GM19238 (cell line): ENCODE data around the gene OR6K2.
"Not testable (repeated sequence)": the region's sequence is repeated elsewhere in the genome, so short reads cannot be mapped to it uniquely, and the experiment has no call there.

Source experiments
- DNase-seq: peaks from one replicate; pipeline ENCODE4 v3.0.0; 2011; ENCODE audit warnings: low spot score; ENCODE audit not compliant: insufficient read length

OR6K2 gene

GRCh38 chr1:158700552-158700951 is at the start of gene OR6K2:
TSS of gene OR6K2 (minus strand) at chr1:158700652. CDS start at chr1:158700652, 0 bp downstream.
- no peak for DNase-seq

- DNase-seq: no peak
Observed at GRCh38 chr1:158735848-158736247, 35.4 kb upstream of the OR6K2 start.

GRCh38 chr1:158732524-158732923 is 32.1 kb upstream of the OR6K2 start:
- DNase-seq: no peak

- no peak for DNase-seq
Observed at GRCh38 chr1:158731707-158732106, 31.3 kb upstream of the OR6K2 start.

GRCh38 chr1:158730453-158730852 is 30.0 kb upstream of the OR6K2 start:
- no peak for DNase-seq

- DNase-seq: no peak
Observed at GRCh38 chr1:158728510-158729225, 28.2 kb upstream of the OR6K2 start.

GRCh38 chr1:158724442-158724841 is 24.0 kb upstream of the OR6K2 start:
- DNase-seq: no peak

- no peak for DNase-seq
Observed at GRCh38 chr1:158720620-158721019, 20.2 kb upstream of the OR6K2 start, which contains the start of gene OR6K3. TSS of gene OR6K3 (minus strand) at chr1:158720720. CDS start at chr1:158718115, 2,605 bp downstream.

GRCh38 chr1:158719664-158720063 is 19.2 kb upstream of the OR6K2 start:
- no peak for DNase-seq

- no peak for DNase-seq
Observed at GRCh38 chr1:158717344-158717743, 16.9 kb upstream of the OR6K2 start.

- no peak for DNase-seq
Observed at GRCh38 chr1:158716335-158716734, 15.9 kb upstream of the OR6K2 start.

GRCh38 chr1:158714754-158715153 is 14.3 kb upstream of the OR6K2 start:
- no peak for DNase-seq

GRCh38 chr1:158711098-158711497 is 10.6 kb upstream of the OR6K2 start:
- DNase-seq: no peak

- DNase-seq: no peak
Observed at GRCh38 chr1:158706096-158706495, 5.6 kb upstream of the OR6K2 start.

- no peak for DNase-seq
Observed at GRCh38 chr1:158694596-158694995, 5.9 kb downstream of the OR6K2 start.

- no peak for DNase-seq
Observed at GRCh38 chr1:158692356-158692755, 8.1 kb downstream of the OR6K2 start.

GRCh38 chr1:158691907-158692306 is 8.5 kb downstream of the OR6K2 start:
- DNase-seq: no peak

- not testable (repeated sequence) for DNase-seq
Observed at GRCh38 chr1:158691149-158691548, 9.3 kb downstream of the OR6K2 start.

- no peak for DNase-seq
Observed at GRCh38 chr1:158689875-158690274, 10.6 kb downstream of the OR6K2 start.

- DNase-seq: no peak
Observed at GRCh38 chr1:158689110-158689509, 11.3 kb downstream of the OR6K2 start.

GRCh38 chr1:158688343-158688742 is 12.1 kb downstream of the OR6K2 start:
- not testable (repeated sequence) for DNase-seq

GRCh38 chr1:158687037-158687436 is 13.4 kb downstream of the OR6K2 start:
- DNase-seq: no peak
